Gastrocnemius medialis (tissue), 4 donors: ENCODE measurements around the gene MCOLN1.

ENCODE experiments used
- CTCF ChIP-seq, 5 experiments: fragments of 450-650 bp in 3 of 5; fragments of 200-600 bp in 2 of 5; sonication (generic) in 2 of 5; IDR thresholded peaks in 4 of 5; conservative IDR thresholded peaks in 1 of 5; 1 replicate in 4 of 5; 2 replicates in 1 of 5; pipeline ENCODE4 v1.5.1; 2016 to 2019; ENCODE audit warnings: antibody characterized with exemption in 5 of 5, mild to moderate bottlenecking in 3 of 5, moderate library complexity in 3 of 5
- POLR2A ChIP-seq, 2 donors: fragments of 450-650 bp; IDR thresholded peaks; one replicate each; pipeline ENCODE4 v1.6.1; 2017; ENCODE audit warnings: antibody characterized with exemption in 2 of 2, mild to moderate bottlenecking in 2 of 2, moderate library complexity in 2 of 2

- TF ChIP-seq CTCF (IDR thresholded peaks at IDR 0.05 in 4 of 5, conservative IDR thresholded peaks at IDR 0.05 in 1 of 5) (no peak), POLR2A (IDR thresholded peaks at IDR 0.05) (no peak)
Observed at GRCh38 chr19:7528192-7528519, 5.7 kb downstream of the MCOLN1 start.
